GM18511 (cell line): ENCODE measurements around the gene ERFE.
A peak's percentile ranks its signal among the peaks of the same experiment; 100 is the strongest.
"Not testable (repeated sequence)": the region's sequence is repeated elsewhere in the genome, so short reads cannot be mapped to it uniquely, and the experiment has no call there.

ENCODE experiments used
- ATAC-seq: cut with Tn5 transposase; IDR thresholded peaks from one replicate; pipeline ENCODE4 v1.9.1; 2021; ENCODE audit warnings: mild to moderate bottlenecking, moderate library complexity; ENCODE audit not compliant: unreplicated experiment

Gene ERFE

DNA sequence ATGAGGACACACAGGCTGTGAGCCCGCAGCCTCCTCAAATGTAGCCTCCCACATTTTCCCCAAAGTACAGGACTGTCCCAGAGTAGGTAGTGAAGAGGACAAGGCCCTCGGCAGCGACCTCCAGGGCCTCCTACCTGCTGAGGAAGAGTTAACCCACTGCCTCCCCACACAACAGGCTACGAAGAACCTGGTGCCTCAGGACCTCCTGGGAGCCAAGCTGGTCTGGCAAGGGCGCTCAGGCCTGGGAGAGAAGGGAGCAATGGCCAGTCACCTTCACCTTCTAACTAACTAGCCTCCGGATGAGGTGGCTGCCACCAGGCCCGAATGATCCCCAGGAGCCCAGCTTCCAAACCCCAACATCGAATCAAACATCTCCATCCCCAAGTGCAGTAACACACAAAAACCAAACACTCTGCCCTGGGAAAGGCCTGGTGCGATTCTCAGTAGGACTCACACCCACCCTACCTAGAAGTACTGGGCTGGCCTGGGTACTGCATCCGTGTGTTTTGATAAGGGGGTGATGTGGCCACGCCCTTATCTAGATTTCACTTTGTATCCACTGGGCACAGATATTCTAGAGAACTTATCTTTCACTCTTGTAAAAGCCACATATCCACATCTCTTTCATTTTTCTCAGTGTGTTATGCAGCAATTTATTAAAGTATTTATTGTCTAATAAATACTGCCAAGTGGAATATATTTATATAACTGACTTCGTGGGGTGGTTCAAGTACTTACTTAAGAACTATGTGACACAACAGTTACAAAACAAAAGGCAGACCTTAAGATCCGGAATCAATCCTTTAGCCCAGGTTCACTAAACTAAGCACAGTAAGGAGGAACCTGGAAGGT, 9.7 kb downstream of the ERFE start:
- ATAC-seq = no peak

DNA sequence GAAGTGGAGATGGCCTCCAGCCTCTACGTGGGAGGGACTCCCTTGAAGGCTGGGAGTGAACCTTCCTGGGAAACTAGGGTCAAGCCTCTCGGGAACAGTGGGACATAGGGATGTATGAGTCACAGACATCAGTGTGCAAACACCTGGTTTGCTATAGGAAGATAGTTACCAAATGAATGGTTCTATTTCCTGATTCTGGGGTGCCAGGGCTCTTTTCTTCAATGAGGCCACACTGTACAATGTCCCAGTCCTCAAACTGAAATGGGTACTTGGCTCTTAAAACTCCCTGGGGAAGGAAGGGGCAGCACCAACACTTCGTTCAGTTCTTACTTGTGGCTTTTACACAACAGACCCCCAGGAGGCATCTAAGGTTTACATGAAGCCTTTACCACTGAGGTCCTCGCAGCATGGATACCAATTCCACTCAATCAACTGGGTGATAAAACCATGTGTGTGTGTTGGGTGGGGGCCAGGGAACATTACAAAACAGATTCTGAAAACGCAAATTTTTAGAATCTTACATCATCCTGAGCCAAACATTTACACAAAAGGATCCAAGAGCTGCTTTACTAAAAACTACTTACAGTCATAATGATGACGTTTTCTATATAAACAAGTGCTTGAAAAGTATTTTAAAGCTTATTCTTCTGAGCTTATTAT, 10.4 kb downstream of the ERFE start:
- no peak for ATAC-seq

DNA sequence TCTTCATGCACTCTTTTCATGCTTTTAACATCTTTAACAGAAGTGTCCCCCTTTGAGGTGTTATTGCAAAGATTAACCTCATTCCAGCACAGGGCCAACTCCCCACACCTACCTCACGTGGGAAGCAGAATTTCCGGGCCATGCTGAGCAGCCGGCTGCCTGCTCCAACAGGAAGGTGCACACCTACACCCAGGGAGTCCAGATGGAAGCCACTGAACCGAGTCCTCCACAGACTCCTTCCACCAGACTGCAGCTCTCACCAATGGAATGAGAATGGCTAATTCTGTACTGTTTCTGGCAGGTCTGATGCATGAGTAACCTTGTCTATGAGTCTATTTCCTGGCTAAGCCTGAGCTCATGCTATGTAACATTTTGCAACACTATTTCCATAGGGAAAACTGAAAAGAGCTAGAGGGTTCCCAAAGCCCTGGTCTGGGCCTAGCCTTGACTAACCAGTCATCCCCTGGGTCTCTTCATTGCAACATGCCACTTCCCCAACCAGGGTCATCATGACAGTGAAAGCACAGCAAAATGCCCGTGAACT, 11.0 kb downstream of the ERFE start:
- no peak for ATAC-seq

- no peak for ATAC-seq
These were observed 11.8 kb downstream of the ERFE start for GRCh38 chr2:238170386-238171071.

GRCh38 chr2:238171072-238171431, 12.3 kb downstream of the ERFE start:
- not testable (repeated sequence) for ATAC-seq

- no peak for ATAC-seq
These were observed 12.9 kb downstream of the ERFE start for GRCh38 chr2:238171575-238172187.

DNA sequence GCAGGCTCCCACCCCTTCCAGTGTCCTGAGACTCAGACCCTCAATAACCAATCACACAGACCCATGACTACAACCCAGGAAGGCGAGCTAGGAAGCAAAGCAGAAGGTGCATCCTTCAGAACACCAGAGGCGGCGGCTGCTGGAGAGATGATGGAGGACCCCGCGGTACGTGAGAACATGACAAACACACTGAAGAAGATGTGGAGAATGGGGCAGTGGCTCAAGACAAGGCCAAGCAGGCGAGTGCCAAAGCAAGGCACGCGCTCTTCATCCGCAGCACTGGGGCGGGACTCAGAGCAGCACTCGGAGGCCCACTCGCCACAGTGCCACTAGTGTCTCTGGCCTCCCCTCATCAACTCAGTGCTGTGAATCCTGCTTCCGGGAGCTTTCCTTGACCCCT, 13.7 kb downstream of the ERFE start:
- ATAC-seq = no peak

- ATAC-seq = no peak
These were observed 14.9 kb downstream of the ERFE start for GRCh38 chr2:238173692-238174091.

GRCh38 chr2:238174291-238174690, 15.5 kb downstream of the ERFE start:
- no peak for ATAC-seq

GRCh38 chr2:238174701-238175100, 15.9 kb downstream of the ERFE start:
- no peak for ATAC-seq

DNA sequence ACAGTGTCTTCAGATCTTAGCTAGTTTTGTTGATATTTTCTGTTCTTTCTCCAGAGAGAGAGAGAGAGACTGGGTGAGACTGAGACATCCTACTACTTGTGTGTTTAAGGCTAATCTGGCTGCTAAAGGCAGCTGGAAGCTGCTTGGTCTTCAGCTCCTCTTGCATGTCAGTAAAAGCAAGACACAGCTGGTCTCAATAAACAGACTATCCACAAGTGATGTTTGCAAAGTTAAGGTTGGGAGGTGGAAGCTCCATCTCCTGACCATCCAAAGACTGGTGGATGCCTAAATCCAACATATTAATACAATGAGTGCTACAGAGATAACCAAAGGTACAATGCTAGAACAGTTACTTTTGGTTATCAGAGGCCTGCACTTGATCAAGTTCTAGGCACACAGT, 17.8 kb downstream of the ERFE start:
- ATAC-seq = no peak

GRCh38 chr2:238180554-238180953, 21.8 kb downstream of the ERFE start:
- ATAC-seq = no peak

DNA sequence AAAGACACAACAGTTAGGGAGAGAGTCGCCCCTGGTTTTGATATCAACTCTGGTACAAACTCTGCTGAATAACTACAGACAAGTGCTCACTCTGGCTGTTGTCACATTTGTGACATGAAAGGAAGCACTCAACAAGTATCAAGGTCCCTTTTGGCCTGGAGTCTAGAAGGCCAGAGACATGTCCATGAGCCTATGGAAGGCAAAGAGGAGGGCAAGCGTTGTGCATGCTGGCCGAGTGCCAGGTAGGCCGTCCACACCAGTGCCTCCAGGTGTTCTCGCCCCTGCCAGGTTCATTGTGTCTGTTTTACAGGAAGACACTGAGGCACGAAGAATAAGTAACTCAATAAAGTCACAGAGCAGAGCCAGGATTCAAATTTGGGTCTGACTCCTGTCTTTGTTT, 23.6 kb downstream of the ERFE start:
- no peak for ATAC-seq

DNA sequence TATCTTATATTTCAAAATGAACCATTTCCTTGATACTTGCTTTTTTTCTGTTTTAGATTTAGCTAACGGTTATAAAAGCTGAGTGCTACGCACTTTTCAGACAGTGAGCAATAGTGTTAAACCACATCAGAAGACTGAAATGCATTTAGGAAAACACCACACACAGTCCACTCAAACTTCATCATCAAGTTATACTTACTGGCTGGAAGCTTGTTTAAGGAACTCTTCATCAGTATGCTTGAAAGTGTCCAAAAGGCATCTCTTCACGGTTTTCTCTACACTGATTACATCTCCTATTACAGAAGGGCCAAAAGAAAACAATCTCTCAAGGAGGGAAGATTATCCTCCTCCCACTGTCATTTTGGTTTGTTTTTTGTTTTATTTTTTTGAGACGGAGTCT, 25.1 kb downstream of the ERFE start:
- ATAC-seq = no peak

GRCh38 chr2:238187618-238188548, 29.1 kb downstream of the ERFE start:
- no peak for ATAC-seq

GRCh38 chr2:238190445-238190844, 31.7 kb downstream of the ERFE start:
- no peak for ATAC-seq

- no peak for ATAC-seq
These were observed 43.7 kb downstream of the ERFE start for GRCh38 chr2:238202326-238203093.

GRCh38 chr2:238203094-238203972, 44.6 kb downstream of the ERFE start, which contains the start of gene ILKAP:
Gene ILKAP, minus strand, starts transcription at chr2:238203695. Its CDS starts 142 bp downstream, at chr2:238203553.
- peak; percentile 97 for ATAC-seq
